ENCODE results near the gene PRICKLE4. TPM values are rescaled to one million over a fixed set of nuclear protein-coding genes. Genes with fewer than 3 reads are reported as not detected.
A peak's percentile ranks its signal among the peaks of the same experiment; 100 is the strongest.

PRICKLE4 gene
- total and polyA plus RNA-seq, 2 of the 8 experiments (the other 6 are each of a cell fraction or from before 2014, with no cell fraction given) = 0.32 to 1.4 TPM

DNA sequence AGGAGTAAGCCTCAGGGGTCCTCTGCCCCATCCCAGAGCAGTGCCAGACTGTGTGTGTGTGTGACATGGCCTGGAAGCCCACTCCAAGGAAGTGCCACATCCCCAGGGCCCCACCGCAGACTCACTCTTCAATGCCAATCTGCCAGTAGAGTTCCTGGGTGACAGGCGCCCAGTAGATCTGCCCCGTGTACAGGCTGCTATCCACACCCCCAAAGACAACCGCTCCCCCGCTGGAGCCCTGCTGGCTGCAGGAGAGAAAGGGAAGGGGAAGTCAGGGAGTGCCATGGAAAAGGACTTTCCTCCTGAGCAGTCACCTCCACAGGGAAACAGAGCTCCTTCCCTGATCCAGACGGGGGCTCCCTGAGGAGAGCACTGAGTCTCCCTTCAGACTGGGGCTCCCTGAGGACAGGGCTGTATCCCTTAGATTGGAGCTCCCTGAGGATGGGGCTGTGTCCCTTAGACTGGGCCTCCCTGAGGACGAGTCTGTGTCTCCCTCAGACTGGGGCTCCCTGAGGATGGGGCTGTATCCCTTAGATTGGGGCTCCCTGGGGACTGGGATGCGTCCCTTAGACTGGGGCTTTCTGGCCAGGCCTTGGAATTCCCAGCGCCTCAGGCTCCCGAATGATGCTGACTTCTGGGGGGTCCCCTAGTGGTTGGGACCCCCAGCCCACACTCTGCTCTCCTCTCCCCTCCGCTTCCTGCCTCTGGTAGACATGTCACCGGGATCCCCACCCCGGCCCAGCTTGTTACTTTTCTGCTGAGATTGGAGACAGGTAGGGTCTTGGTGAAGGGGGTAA is 40.0 kb upstream of the PRICKLE4 start:
- Histone ChIP-seq H3K27ac (ENCODE audit: low read depth, low read length) (no peak overlapping the region), H3K14ac (ENCODE audit: insufficient read length) (no peak overlapping the region), H3K18ac (ENCODE audit: extremely low read depth, low read length) (no peak overlapping the region), H2BK120ac (replicated peaks; ENCODE audit: low read depth, low read length) (no peak overlapping the region), H3K9me3 (ENCODE audit: insufficient read depth in 2 of 2, low read depth in 1 of 2, low read length in 1 of 2) (no peaks in the 10 kb centered on the region), H3K9ac (replicated peaks in 1 of 4; ENCODE audit: extremely low read depth in 1 of 4, low read depth in 3 of 4, low read length in 3 of 4) (no peak overlapping the region), H3K23ac (ENCODE audit: insufficient read length) (no peak overlapping the region), H3K36me3 (ENCODE audit: control insufficient read depth in 2 of 4, insufficient read depth in 4 of 4, low read length in 3 of 4) (no peaks in the 10 kb centered on the region), H4K91ac (replicated peaks; ENCODE audit: insufficient read length, low read length) (no peak overlapping the region), H2BK5ac (ENCODE audit: low read depth, low read length) (no peak overlapping the region), H3K27me3 (replicated peaks in 1 of 4; ENCODE audit: control insufficient read depth in 3 of 4, extremely low read depth in 1 of 4, insufficient read depth in 3 of 4, low read length in 3 of 4) (no peaks in the 10 kb centered on the region; a peak in 2 of 7 replicates), H4K5ac (ENCODE audit: insufficient read length, low read depth, low read length) (no peak overlapping the region), H3K23me2 (ENCODE audit: low read depth, low read length) (no peaks in the 10 kb centered on the region; the same call in 1 of the 2 replicates), H2BK20ac (ENCODE audit: low read length) (no peak overlapping the region), H3K79me2 (ENCODE audit: control insufficient read depth in 1 of 2, insufficient read depth in 2 of 2, low read length in 2 of 2) (no peaks in the 10 kb centered on the region), H3K4ac (replicated peaks; ENCODE audit: insufficient read length, low read depth, low read length) (no peak overlapping the region), H3K4me3 (ENCODE audit: extremely low read depth in 1 of 4, insufficient read depth in 2 of 4, low read depth in 3 of 4, low read length in 4 of 4) (no peak overlapping the region), H2AK5ac (ENCODE audit: low read depth, low read length) (no peak overlapping the region), H3K79me1 (ENCODE audit: low read depth, low read length) (no peaks in the 10 kb centered on the region), H3K4me1 (replicated peaks in 1 of 4; ENCODE audit: control insufficient read depth in 3 of 4, insufficient read depth in 4 of 4, low read length in 3 of 4) (peaks cover 0 to 5% (median 4%) of the 10 kb centered on the region in 4 experiments; a peak in 5 of 7 replicates), H3K56ac (replicated peaks; ENCODE audit: insufficient read length, low read depth, low read length) (no peak overlapping the region), H4K8ac (ENCODE audit: extremely low read depth, insufficient read depth, low read length) (peak overlapping the region; percentile 15; the same call in 1 of the 2 replicates), H3K4me2 (ENCODE audit: insufficient read depth in 1 of 2, low read depth in 2 of 2, low read length in 2 of 2) (no peak overlapping the region), H2BK12ac (ENCODE audit: low read depth, low read length) (no peak overlapping the region), H2BK15ac (ENCODE audit: low read length) (no peak overlapping the region), H2AFZ (ENCODE audit: low read length) (no peak overlapping the region), H4K20me1 (replicated peaks in 1 of 2; ENCODE audit: control insufficient read depth in 1 of 2, insufficient read depth in 2 of 2, low read length in 2 of 2) (no peaks in the 10 kb centered on the region)
- ChIA-PET POLR2A (ENCODE audit: partially characterized antibody) (interaction anchor here (0.7 kb wide), 1 partner anchor 198 kb away, joined by 3 read pairs; no protein-coding TSS in a partner anchor), CTCF (ENCODE audit: partially characterized antibody) (interaction anchor here (0.9 to 4.6 kb wide), 5 partner anchors 30 to 56 kb away, joined by 3 to 21 read pairs (median 5); no protein-coding TSS in a partner anchor)
- DNase-seq (ENCODE audit: low read depth in 1 of 2, low spot score in 2 of 2) (no peak), FAIRE-seq (no peak)
- no peak for TF ChIP-seq NRF1 (IDR thresholded peaks at IDR 0.05; ENCODE audit: low read depth, low read length)
- TF ChIP-seq, protein P1, sequence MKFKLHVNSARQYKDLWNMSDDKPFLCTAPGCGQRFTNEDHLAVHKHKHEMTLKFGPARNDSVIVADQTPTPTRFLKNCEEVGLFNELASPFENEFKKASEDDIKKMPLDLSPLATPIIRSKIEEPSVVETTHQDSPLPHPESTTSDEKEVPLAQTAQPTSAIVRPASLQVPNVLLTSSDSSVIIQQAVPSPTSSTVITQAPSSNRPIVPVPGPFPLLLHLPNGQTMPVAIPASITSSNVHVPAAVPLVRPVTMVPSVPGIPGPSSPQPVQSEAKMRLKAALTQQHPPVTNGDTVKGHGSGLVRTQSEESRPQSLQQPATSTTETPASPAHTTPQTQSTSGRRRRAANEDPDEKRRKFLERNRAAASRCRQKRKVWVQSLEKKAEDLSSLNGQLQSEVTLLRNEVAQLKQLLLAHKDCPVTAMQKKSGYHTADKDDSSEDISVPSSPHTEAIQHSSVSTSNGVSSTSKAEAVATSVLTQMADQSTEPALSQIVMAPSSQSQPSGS (IDR thresholded peaks at IDR 0.05; ENCODE audit: low read length) = no peak
- no peak for TF ChIP-seq HDAC2 (IDR thresholded peaks at IDR 0.05; ENCODE audit: borderline replicate concordance in 1 of 2, low read depth in 2 of 2, low read length in 2 of 2)
- no peak for TF ChIP-seq CHD1 (IDR thresholded peaks at IDR 0.05; ENCODE audit: low read depth, low read length)
- no peak for TF ChIP-seq POLR2A (IDR thresholded peaks at IDR 0.05; ENCODE audit: control extremely low read depth in 1 of 2, low read depth in 2 of 2, low read length in 2 of 2)
- no peak for TF ChIP-seq SUZ12 (IDR thresholded peaks at IDR 0.05; ENCODE audit: low read length)
- WGBS, 2 experiments (ENCODE audit: extremely low coverage in 1 of 2, insufficient coverage in 1 of 2, insufficient read length in 1 of 2, insufficient replicate concordance in 2 of 2, low coverage in 1 of 2, low lambda C conversion rate in 2 of 2, missing lambda C conversion rate in 1 of 2) = 86% methylated on average over 13 of the region's 13 CpGs; no CpG with 5 or more reads in 1 of the 2 experiments
